ENCODE data around the gene LHFPL4.

GRCh38 chr3:9503283-9503682, 50.3 kb downstream of the LHFPL4 start:
- TF ChIP-seq POLR2A (IDR thresholded peaks at IDR 0.05; ENCODE audit: extremely low read depth, insufficient read length) (no peak), MAX (IDR thresholded peaks at IDR 0.05; ENCODE audit: low read depth, low read length) (no peak)
- TF ChIP-seq, protein P1, sequence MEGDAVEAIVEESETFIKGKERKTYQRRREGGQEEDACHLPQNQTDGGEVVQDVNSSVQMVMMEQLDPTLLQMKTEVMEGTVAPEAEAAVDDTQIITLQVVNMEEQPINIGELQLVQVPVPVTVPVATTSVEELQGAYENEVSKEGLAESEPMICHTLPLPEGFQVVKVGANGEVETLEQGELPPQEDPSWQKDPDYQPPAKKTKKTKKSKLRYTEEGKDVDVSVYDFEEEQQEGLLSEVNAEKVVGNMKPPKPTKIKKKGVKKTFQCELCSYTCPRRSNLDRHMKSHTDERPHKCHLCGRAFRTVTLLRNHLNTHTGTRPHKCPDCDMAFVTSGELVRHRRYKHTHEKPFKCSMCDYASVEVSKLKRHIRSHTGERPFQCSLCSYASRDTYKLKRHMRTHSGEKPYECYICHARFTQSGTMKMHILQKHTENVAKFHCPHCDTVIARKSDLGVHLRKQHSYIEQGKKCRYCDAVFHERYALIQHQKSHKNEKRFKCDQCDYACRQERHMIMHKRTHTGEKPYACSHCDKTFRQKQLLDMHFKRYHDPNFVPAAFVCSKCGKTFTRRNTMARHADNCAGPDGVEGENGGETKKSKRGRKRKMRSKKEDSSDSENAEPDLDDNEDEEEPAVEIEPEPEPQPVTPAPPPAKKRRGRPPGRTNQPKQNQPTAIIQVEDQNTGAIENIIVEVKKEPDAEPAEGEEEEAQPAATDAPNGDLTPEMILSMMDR (IDR thresholded peaks at IDR 0.05; ENCODE audit: low read depth, low read length) = peak; percentile 89
